Small intestine (tissue), 7 donors: ENCODE measurements around the gene SLC4A1AP. TPM values are rescaled to one million over a fixed set of nuclear protein-coding genes. Genes with fewer than 3 reads are reported as not detected.

Experiments
- DNase-seq, 2 donors: peaks; one replicate each; pipeline versions ENCODE4 v3.0.0 to v3.0.0-alpha.2; 2013
- FAIRE-seq: peaks from 2 replicates; lab custom pipeline; 2012; peaks lifted over from hg19 to GRCh38; lab: Jason Lieb, UNC
- H3K27ac ChIP-seq, 3 donors: one replicate each; pipeline ENCODE4 v1.5.1; 2013; ENCODE audit warnings: low read length in 2 of 3, mild to moderate bottlenecking in 2 of 3, control low read depth in 1 of 3, inconsistent platforms in 1 of 3, low read depth in 1 of 3, moderate library complexity in 1 of 3
- H3K27me3 ChIP-seq, 3 donors: one replicate each; pipeline ENCODE4 v1.6.1; 2013; ENCODE audit warnings: low read length in 3 of 3, inconsistent platforms in 1 of 3; ENCODE audit not compliant: control insufficient read depth in 3 of 3, insufficient read depth in 3 of 3
- H3K36me3 ChIP-seq, 3 donors: one replicate each; pipeline ENCODE4 v1.6.1; 2013; ENCODE audit warnings: low read length in 3 of 3, inconsistent platforms in 1 of 3, low read depth in 1 of 3, mild to moderate bottlenecking in 1 of 3, moderate library complexity in 1 of 3; ENCODE audit not compliant: control insufficient read depth in 3 of 3, insufficient read depth in 2 of 3
- H3K4me1 ChIP-seq, 3 donors: one replicate each; pipeline ENCODE4 v1.6.1; 2013; ENCODE audit warnings: low read length in 2 of 3, inconsistent platforms in 1 of 3, low read depth in 1 of 3, mild to moderate bottlenecking in 1 of 3, moderate library complexity in 1 of 3; ENCODE audit not compliant: control insufficient read depth in 3 of 3, insufficient read depth in 2 of 3
- H3K4me3 ChIP-seq, 3 donors: one replicate each; pipeline ENCODE4 v1.5.1; 2013; ENCODE audit warnings: low read length in 3 of 3, control low read depth in 1 of 3, inconsistent platforms in 1 of 3, low read depth in 1 of 3, mild to moderate bottlenecking in 1 of 3, moderate library complexity in 1 of 3
- H3K9me3 ChIP-seq, 2 donors: one replicate each; pipeline ENCODE4 v1.6.1; 2013; ENCODE audit warnings: low read depth in 1 of 2, low read length in 1 of 2; ENCODE audit not compliant: control insufficient read depth in 2 of 2, insufficient read depth in 1 of 2
- WGBS, 3 donors: extraction: QIAGEN DNeasy Blood & Tissue Kit; methylation state at CpG; one replicate each; pipeline ENCODE4 v1.1.7; 2013; 5-methylcytosine and 5-hydroxymethylcytosine counted together
- polyA plus RNA-seq, 4 donors: library from polyadenylated mRNA; stranded (reverse) in 3 of 4; unstranded in 1 of 4; fragments of 200-250 nt in 3 of 4; fragments of 120-200 nt in 1 of 4; gene quantifications; one replicate each; pipeline versions ENCODE4 v1.2.1 to v1.2.3, GENCODE V29; 2013
- donor health status: healthy with polysubstance abuse.
- donor health status: control.
- donor health status: control.
- donor health status: Bipolar disorder and iron deficiency.
- donor health status: healthy.

SLC4A1AP gene
- polyA plus RNA-seq, 4 donors = 11.6 to 23.4 (median 13.7) TPM

GRCh38 chr2:27714851-27715291 is 51.2 kb downstream of the SLC4A1AP start:
- Histone ChIP-seq H3K27ac (peak overlapping the region in 1 of 3 donors; percentile 4), H3K4me3 (peak overlapping the region in 1 of 3 donors; percentile 27), H3K36me3 (no peaks in the 10 kb centered on the region), H3K9me3 (no peaks in the 10 kb centered on the region), H3K4me1 (peaks cover 0 to 9% (median 2%) of the 10 kb centered on the region in 3 donors), H3K27me3 (peaks cover 0 to 4% (median 0%) of the 10 kb centered on the region in 3 donors)
- DNase-seq = no peak
- no peak for FAIRE-seq
- WGBS, 3 donors = 74 to 75% (median 74%) methylated on average over 19 of the region's 19 CpGs

GRCh38 chr2:27715318-27716210 is 51.9 kb downstream of the SLC4A1AP start:
- no peak overlapping the region for H3K27ac ChIP-seq

GRCh38 chr2:27716301-27717069 is 52.8 kb downstream of the SLC4A1AP start:
- H3K36me3 ChIP-seq = no peaks in the 10 kb centered on the region
- DNase-seq (no peak), FAIRE-seq (no peak)
- H3K27me3 ChIP-seq = peaks cover 0 to 4% (median 0%) of the 10 kb centered on the region in 3 donors
- no peak overlapping the region for H3K27ac ChIP-seq
- WGBS, 3 donors = 59 to 69% (median 61%) methylated on average over 23 to 25 of the region's 25 CpGs
- no peaks in the 10 kb centered on the region for H3K9me3 ChIP-seq
- H3K4me1 ChIP-seq = peaks cover 0 to 9% (median 2%) of the 10 kb centered on the region in 3 donors
- H3K4me3 ChIP-seq = peak overlapping the region in 1 of 3 donors; percentile 14

More at GRCh38 chr2:27715318-27716210, 51.9 kb downstream of the SLC4A1AP start:
- H3K9me3 ChIP-seq = no peaks in the 10 kb centered on the region
- peaks cover 0 to 4% (median 0%) of the 10 kb centered on the region in 3 donors for H3K27me3 ChIP-seq
- peak overlapping the region in 2 of 3 donors; percentile 16 to 27 for H3K4me3 ChIP-seq
- H3K4me1 ChIP-seq = peaks cover 0 to 9% (median 2%) of the 10 kb centered on the region in 3 donors
- DNase-seq (peak in 1 of 2 donors; percentile 70), FAIRE-seq (no peak)
- WGBS, 3 donors = 4 to 5% (median 4%) methylated on average over 43 to 50 of the region's 51 CpGs
- no peaks in the 10 kb centered on the region for H3K36me3 ChIP-seq

- WGBS, 3 donors = 79 to 89% (median 79%) methylated on average over 9 of the region's 9 CpGs
- Histone ChIP-seq H3K27me3 (peaks cover 0 to 4% (median 0%) of the 10 kb centered on the region in 3 donors), H3K9me3 (no peaks in the 10 kb centered on the region), H3K27ac (no peak overlapping the region), H3K36me3 (no peaks in the 10 kb centered on the region), H3K4me3 (no peak overlapping the region), H3K4me1 (peaks cover 0 to 6% (median 2%) of the 10 kb centered on the region in 3 donors)
- FAIRE-seq (no peak), DNase-seq (no peak)
Observed at GRCh38 chr2:27717070-27717795, 53.5 kb downstream of the SLC4A1AP start.

GRCh38 chr2:27720004-27720551 is 56.4 kb downstream of the SLC4A1AP start:
- 35 to 39% (median 39%) methylated on average over 7 of the region's 7 CpGs for WGBS, 3 donors
- DNase-seq (no peak), FAIRE-seq (no peak)
- no peak overlapping the region for H3K27ac ChIP-seq
- H3K9me3 ChIP-seq = no peaks in the 10 kb centered on the region
- H3K4me3 ChIP-seq = no peak overlapping the region
- H3K4me1 ChIP-seq = peaks cover 0 to 18% (median 2%) of the 10 kb centered on the region in 3 donors
- H3K27me3 ChIP-seq = peaks cover 0 to 4% (median 0%) of the 10 kb centered on the region in 3 donors
- H3K36me3 ChIP-seq = no peaks in the 10 kb centered on the region

GRCh38 chr2:27721335-27721734 is 57.6 kb downstream of the SLC4A1AP start:
- no peak overlapping the region for H3K27ac ChIP-seq
- DNase-seq = peak in 1 of 2 donors; percentile 67
- FAIRE-seq = no peak
- peaks cover 0 to 2% (median 0%) of the 10 kb centered on the region in 3 donors for H3K27me3 ChIP-seq
- H3K9me3 ChIP-seq = no peaks in the 10 kb centered on the region
- no peaks in the 10 kb centered on the region for H3K36me3 ChIP-seq
- 37 to 60% (median 55%) methylated on average over 8 of the region's 8 CpGs for WGBS, 3 donors
- H3K4me3 ChIP-seq = no peak overlapping the region
- peaks cover 0 to 16% (median 0%) of the 10 kb centered on the region in 3 donors for H3K4me1 ChIP-seq

- FAIRE-seq (no peak), DNase-seq (no peak)
- no peaks in the 10 kb centered on the region for H3K27me3 ChIP-seq
- no peaks in the 10 kb centered on the region for H3K36me3 ChIP-seq
- no peak overlapping the region for H3K4me3 ChIP-seq
- WGBS, 3 donors = 63 to 76% (median 65%) methylated on average over 2 of the region's 2 CpGs
- H3K9me3 ChIP-seq = no peaks in the 10 kb centered on the region
- peaks cover 0 to 14% (median 0%) of the 10 kb centered on the region in 3 donors for H3K4me1 ChIP-seq
- H3K27ac ChIP-seq = no peak overlapping the region
Observed at GRCh38 chr2:27721884-27722485, 58.3 kb downstream of the SLC4A1AP start.
